Smooth muscle cell (in vitro differentiated cells): Measurements from ENCODE around the gene IQCM. TPM values are rescaled to one million over a fixed set of nuclear protein-coding genes. Genes with fewer than 3 reads are reported as not detected.

Source experiments
- DNase-seq: peaks from one replicate; lab custom pipeline; 2025; ENCODE audit not compliant: unreplicated experiment; lab: John Stamatoyannopoulos, UW
- H2AFZ ChIP-seq: fragments of 200-600 bp; sonication (generic); 2 replicates; pipeline ENCODE4 v1.6.0; 2016; ENCODE audit warnings: antibody characterized with exemption, low read depth, mild to moderate bottlenecking
- H3F3A ChIP-seq: fragments of 200-600 bp; sonication (generic); 2 replicates; pipeline ENCODE4 v1.6.0; 2017; ENCODE audit warnings: antibody characterized with exemption, low read depth
- H3K27ac ChIP-seq: fragments of 200-600 bp; sonication (generic); 2 replicates; pipeline ENCODE4 v1.5.1; 2016; ENCODE audit warnings: low read depth, mild to moderate bottlenecking
- H3K27me3 ChIP-seq: fragments of 200-600 bp; sonication (generic); 2 replicates; pipeline ENCODE4 v1.6.1; 2016; ENCODE audit warnings: low read depth, mild to moderate bottlenecking
- H3K36me3 ChIP-seq: fragments of 200-600 bp; sonication (generic); 2 replicates; pipeline ENCODE4 v1.5.1; 2016; ENCODE audit warnings: low read depth
- H3K4me1 ChIP-seq: fragments of 200-600 bp; sonication (generic); 2 replicates; pipeline ENCODE4 v1.5.1; 2016; ENCODE audit warnings: low read depth
- H3K4me2 ChIP-seq: fragments of 200-600 bp; sonication (generic); 2 replicates; pipeline ENCODE4 v1.6.0; 2016; ENCODE audit warnings: mild to moderate bottlenecking
- H3K4me3 ChIP-seq: fragments of 200-600 bp; sonication (generic); 2 replicates; pipeline ENCODE4 v1.5.1; 2016; ENCODE audit warnings: mild to moderate bottlenecking
- H3K79me2 ChIP-seq: fragments of 200-600 bp; sonication (generic); 2 replicates; pipeline ENCODE4 v1.6.0; 2016; ENCODE audit warnings: low read depth, mild to moderate bottlenecking
- H3K9ac ChIP-seq: fragments of 200-600 bp; sonication (generic); 2 replicates; pipeline ENCODE4 v1.6.0; 2016; ENCODE audit warnings: low read depth
- H3K9me3 ChIP-seq: fragments of 200-600 bp; sonication (generic); replicated peaks from 2 replicates; pipeline ENCODE4 v1.5.1; 2016; ENCODE audit warnings: low read depth
- H4K20me1 ChIP-seq: fragments of 200-600 bp; sonication (generic); 2 replicates; pipeline ENCODE4 v1.6.0; 2016; ENCODE audit warnings: low read depth
- CTCF ChIP-seq: fragments of 200-600 bp; sonication (generic); IDR thresholded peaks from 2 replicates; pipeline ENCODE4 v1.5.1; 2017; ENCODE audit warnings: borderline replicate concordance, mild to moderate bottlenecking, antibody characterized with exemption; ENCODE audit not compliant: insufficient read depth, poor library complexity, severe bottlenecking
- WGBS: methylation state at CpG from one replicate; pipeline ENCODE4 v1.1.7; 2016; ENCODE audit warnings: low lambda C conversion rate; 5-methylcytosine and 5-hydroxymethylcytosine counted together
- polyA plus RNA-seq: library from polyadenylated mRNA; unstranded; fragments of >200 nt; fragmentation: Nextera tagmentation; extraction: Ambion mirVana; gene quantifications from 2 replicates; pipeline ENCODE4 v1.2.1, GENCODE V29; 2016
- total RNA-seq: library from RNA; depleted of rRNA; stranded (reverse); fragments of >200 nt; gene quantifications from 2 replicates; pipeline ENCODE4 v1.2.3, GENCODE V29; 2014

Gene IQCM
- total and polyA plus RNA-seq, 2 experiments from 2014 or later, result not detected

GRCh38 chr4:149716728-149717127 is 98.9 kb downstream of the IQCM start:
- WGBS, result 95% methylated on average over 1 of the region's 1 CpG
- Histone ChIP-seq H3K4me1 (no peaks in the 10 kb centered on the region), H3K79me2 (no peaks in the 10 kb centered on the region)

GRCh38 chr4:149715822-149716585 is 99.6 kb downstream of the IQCM start:
- Histone ChIP-seq H3K79me2 (no peaks in the 10 kb centered on the region), H3K4me3 (no peak overlapping the region), H2AFZ (no peak overlapping the region), H4K20me1 (no peaks in the 10 kb centered on the region), H3F3A (no peaks in the 10 kb centered on the region), H3K27me3 (no peaks in the 10 kb centered on the region), H3K4me1 (no peaks in the 10 kb centered on the region), H3K27ac (no peak overlapping the region), H3K4me2 (no peak overlapping the region), H3K9ac (no peak overlapping the region), H3K36me3 (no peaks in the 10 kb centered on the region), H3K9me3 (no peaks in the 10 kb centered on the region)
- WGBS, result 93% methylated on average over 14 of the region's 14 CpGs
- DNase-seq, result no peak
- TF ChIP-seq CTCF, result no peak

More at GRCh38 chr4:149716728-149717127, 98.9 kb downstream of the IQCM start:
- Histone ChIP-seq H3K9ac (no peak overlapping the region), H3K4me2 (no peak overlapping the region), H3F3A (no peaks in the 10 kb centered on the region), H2AFZ (no peak overlapping the region), H3K36me3 (no peaks in the 10 kb centered on the region), H3K27me3 (no peaks in the 10 kb centered on the region), H3K27ac (no peak overlapping the region), H4K20me1 (no peaks in the 10 kb centered on the region), H3K9me3 (no peaks in the 10 kb centered on the region), H3K4me3 (no peak overlapping the region)
- DNase-seq, result no peak
- TF ChIP-seq CTCF, result no peak

- WGBS, result 71% methylated on average over 3 of the region's 3 CpGs
- Histone ChIP-seq H3K9me3 (no peaks in the 10 kb centered on the region), H2AFZ (no peak overlapping the region)
Observed at GRCh38 chr4:149713031-149713430, 102.6 kb downstream of the IQCM start.

More at GRCh38 chr4:149713031-149713430, 102.6 kb downstream of the IQCM start:
- H4K20me1 ChIP-seq, result no peaks in the 10 kb centered on the region
- no peaks in the 10 kb centered on the region for H3F3A ChIP-seq
- no peaks in the 10 kb centered on the region for H3K4me1 ChIP-seq
- no peak overlapping the region for H3K4me2 ChIP-seq
- no peaks in the 10 kb centered on the region for H3K27me3 ChIP-seq
- no peak for DNase-seq
- H3K9ac ChIP-seq, result no peak overlapping the region
- no peaks in the 10 kb centered on the region for H3K79me2 ChIP-seq
- H3K4me3 ChIP-seq, result no peak overlapping the region
- H3K36me3 ChIP-seq, result no peaks in the 10 kb centered on the region
- no peak overlapping the region for H3K27ac ChIP-seq
- no peak for TF ChIP-seq CTCF
